ENCODE measurements around the gene RAMAC.

Gene RAMAC

GRCh38 chr15:82978438-82978837, 7.6 kb upstream of the RAMAC start:
- no peaks in the 10 kb centered on the region for H3K36me3 ChIP-seq (ENCODE audit: control insufficient read depth, low read length)
- no peaks in the 10 kb centered on the region for H3K79me2 ChIP-seq (ENCODE audit: control insufficient read depth, low read length)
- no peak overlapping the region for H3K4me2 ChIP-seq (ENCODE audit: low read length)
- no peaks in the 10 kb centered on the region for H3K27me3 ChIP-seq (ENCODE audit: control insufficient read depth, low read length)
- H3F3A ChIP-seq (ENCODE audit: control insufficient read depth, insufficient read depth), result no peaks in the 10 kb centered on the region
- no peak overlapping the region for H3K27ac ChIP-seq (ENCODE audit: low read depth, low read length)
- H3K9me2 ChIP-seq (replicated peaks; ENCODE audit: control insufficient read depth, low read length), result no peaks in the 10 kb centered on the region
- TF ChIP-seq EZH2phosphoT487 (IDR thresholded peaks at IDR 0.05; ENCODE audit: borderline replicate concordance, low read length) (no peak), CTCF (IDR thresholded peaks at IDR 0.05; ENCODE audit: low read depth, low read length, poor library complexity, severe bottlenecking) (no peak)
- H3K4me1 ChIP-seq (ENCODE audit: control insufficient read depth, low read length), result no peaks in the 10 kb centered on the region
- no peaks in the 10 kb centered on the region for H3K9me3 ChIP-seq (ENCODE audit: control insufficient read depth, insufficient read depth, low read length)
- no peak overlapping the region for H3K4me3 ChIP-seq (ENCODE audit: low read length)
- H4K20me1 ChIP-seq (ENCODE audit: control insufficient read depth, insufficient read depth, low read depth, low read length), result no peaks in the 10 kb centered on the region

- H4K20me1 ChIP-seq (ENCODE audit: control insufficient read depth, insufficient read depth, low read depth, low read length), result no peaks in the 10 kb centered on the region
- H3K9me2 ChIP-seq (replicated peaks; ENCODE audit: control insufficient read depth, low read length), result no peaks in the 10 kb centered on the region
- H3F3A ChIP-seq (ENCODE audit: control insufficient read depth, insufficient read depth), result no peaks in the 10 kb centered on the region
- no peak for TF ChIP-seq EZH2phosphoT487 (IDR thresholded peaks at IDR 0.05; ENCODE audit: borderline replicate concordance, low read length)
- TF ChIP-seq CTCF (IDR thresholded peaks at IDR 0.05; ENCODE audit: low read depth, low read length, poor library complexity, severe bottlenecking), result no peak
- no peak overlapping the region for H3K4me2 ChIP-seq (ENCODE audit: low read length)
- no peaks in the 10 kb centered on the region for H3K27me3 ChIP-seq (ENCODE audit: control insufficient read depth, low read length)
- no peak overlapping the region for H3K27ac ChIP-seq (ENCODE audit: low read depth, low read length)
- H3K36me3 ChIP-seq (ENCODE audit: control insufficient read depth, low read length), result no peaks in the 10 kb centered on the region
- no peaks in the 10 kb centered on the region for H3K9me3 ChIP-seq (ENCODE audit: control insufficient read depth, insufficient read depth, low read length)
- H3K79me2 ChIP-seq (ENCODE audit: control insufficient read depth, low read length), result no peaks in the 10 kb centered on the region
- H3K4me1 ChIP-seq (ENCODE audit: control insufficient read depth, low read length), result no peaks in the 10 kb centered on the region
- H3K4me3 ChIP-seq (ENCODE audit: low read length), result no peak overlapping the region
Measured at GRCh38 chr15:82979726-82980125, 6.3 kb upstream of the RAMAC start.

- no peak overlapping the region for H3K4me3 ChIP-seq (ENCODE audit: low read length)
- peaks cover 9% of the 10 kb centered on the region for H3K4me1 ChIP-seq (ENCODE audit: control insufficient read depth, low read length)
- H3K9me2 ChIP-seq (replicated peaks; ENCODE audit: control insufficient read depth, low read length), result no peaks in the 10 kb centered on the region
- no peaks in the 10 kb centered on the region for H3K36me3 ChIP-seq (ENCODE audit: control insufficient read depth, low read length)
- H4K20me1 ChIP-seq (ENCODE audit: control insufficient read depth, insufficient read depth, low read depth, low read length), result no peaks in the 10 kb centered on the region
- no peaks in the 10 kb centered on the region for H3K27me3 ChIP-seq (ENCODE audit: control insufficient read depth, low read length)
- H3K9me3 ChIP-seq (ENCODE audit: control insufficient read depth, insufficient read depth, low read length), result no peaks in the 10 kb centered on the region
- H3K79me2 ChIP-seq (ENCODE audit: control insufficient read depth, low read length), result peaks cover 8% of the 10 kb centered on the region; the same call in 1 of the 2 replicates
- no peak overlapping the region for H3K27ac ChIP-seq (ENCODE audit: low read depth, low read length)
- no peaks in the 10 kb centered on the region for H3F3A ChIP-seq (ENCODE audit: control insufficient read depth, insufficient read depth)
- TF ChIP-seq CTCF (IDR thresholded peaks at IDR 0.05; ENCODE audit: low read depth, low read length, poor library complexity, severe bottlenecking) (no peak), EZH2phosphoT487 (IDR thresholded peaks at IDR 0.05; ENCODE audit: borderline replicate concordance, low read length) (no peak)
- H3K4me2 ChIP-seq (ENCODE audit: low read length), result no peak overlapping the region
Measured at GRCh38 chr15:82980981-82981380, 5.0 kb upstream of the RAMAC start.

GRCh38 chr15:82986442-82986780, 401 bp downstream of the RAMAC start:
- H3K36me3 ChIP-seq (ENCODE audit: control insufficient read depth, low read length), result peaks cover 32% of the 10 kb centered on the region
- peaks cover 20% of the 10 kb centered on the region for H3K4me1 ChIP-seq (ENCODE audit: control insufficient read depth, low read length)
- TF ChIP-seq CTCF (IDR thresholded peaks at IDR 0.05; ENCODE audit: low read depth, low read length, poor library complexity, severe bottlenecking), result no peak
- TF ChIP-seq EZH2phosphoT487 (IDR thresholded peaks at IDR 0.05; ENCODE audit: borderline replicate concordance, low read length), result no peak
- H3K27ac ChIP-seq (ENCODE audit: low read depth, low read length), result peak overlapping the region; percentile 35; the same call in 1 of the 2 replicates
- peak overlapping the region; percentile 91 for H3K4me2 ChIP-seq (ENCODE audit: low read length)
- no peaks in the 10 kb centered on the region for H3K27me3 ChIP-seq (ENCODE audit: control insufficient read depth, low read length)
- no peaks in the 10 kb centered on the region for H3F3A ChIP-seq (ENCODE audit: control insufficient read depth, insufficient read depth)
- no peaks in the 10 kb centered on the region for H3K9me3 ChIP-seq (ENCODE audit: control insufficient read depth, insufficient read depth, low read length)
- no peaks in the 10 kb centered on the region for H3K9me2 ChIP-seq (replicated peaks; ENCODE audit: control insufficient read depth, low read length)
- H4K20me1 ChIP-seq (ENCODE audit: control insufficient read depth, insufficient read depth, low read depth, low read length), result no peaks in the 10 kb centered on the region
- H3K79me2 ChIP-seq (ENCODE audit: control insufficient read depth, low read length), result peaks cover 25% of the 10 kb centered on the region
- H3K4me3 ChIP-seq (ENCODE audit: low read length), result peak overlapping the region; percentile 100

Data from DOHH2 (cell line).